Hypothalamus (tissue), 51 donors: ENCODE results near the gene UTRN.

Experiments
- DNase-seq, 51 donors: peaks; one replicate each; lab custom pipeline; 2025; lab: John Stamatoyannopoulos, UW

Gene UTRN

DNA sequence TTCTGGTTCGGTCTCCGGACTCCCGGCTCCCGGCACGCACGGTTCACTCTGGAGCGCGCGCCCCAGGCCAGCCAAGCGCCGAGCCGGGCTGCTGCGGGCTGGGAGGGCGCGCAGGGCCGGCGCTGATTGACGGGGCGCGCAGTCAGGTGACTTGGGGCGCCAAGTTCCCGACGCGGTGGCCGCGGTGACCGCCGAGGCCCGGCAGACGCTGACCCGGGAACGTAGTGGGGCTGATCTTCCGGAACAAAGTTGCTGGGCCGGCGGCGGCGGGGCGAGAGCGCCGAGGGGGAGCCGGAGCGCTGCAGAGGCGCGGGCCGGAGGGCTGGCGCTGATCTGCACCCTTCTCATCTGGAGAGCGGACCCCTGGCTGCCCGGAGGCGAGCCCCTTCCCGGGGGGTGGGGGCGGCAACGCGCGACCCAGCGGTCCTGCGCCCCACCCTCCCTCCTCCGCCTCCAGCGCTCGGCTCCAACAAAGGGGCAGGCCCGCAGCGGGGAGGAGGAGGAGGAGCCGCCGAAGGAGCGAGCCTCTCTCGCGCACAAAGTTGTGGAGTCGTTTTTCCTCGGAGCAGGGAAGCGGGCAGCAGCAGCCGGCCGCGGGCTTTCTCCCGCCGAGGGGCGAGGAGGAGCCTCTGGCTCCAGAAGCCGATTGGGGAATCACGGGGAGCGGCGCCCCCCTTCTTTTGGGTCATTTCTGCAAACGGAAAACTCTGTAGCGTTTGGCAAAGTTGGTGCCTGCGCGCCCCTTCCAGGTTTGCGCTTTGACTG is at the start of gene UTRN:
UTRN (plus strand) TSS at position 553 of the 765 bp plus-strand sequence. CDS start 6,494 bp downstream, outside the sequence.
- DNase-seq: peak in 45 of 51 donors; percentile 6 to 82 (median 54)

DNA sequence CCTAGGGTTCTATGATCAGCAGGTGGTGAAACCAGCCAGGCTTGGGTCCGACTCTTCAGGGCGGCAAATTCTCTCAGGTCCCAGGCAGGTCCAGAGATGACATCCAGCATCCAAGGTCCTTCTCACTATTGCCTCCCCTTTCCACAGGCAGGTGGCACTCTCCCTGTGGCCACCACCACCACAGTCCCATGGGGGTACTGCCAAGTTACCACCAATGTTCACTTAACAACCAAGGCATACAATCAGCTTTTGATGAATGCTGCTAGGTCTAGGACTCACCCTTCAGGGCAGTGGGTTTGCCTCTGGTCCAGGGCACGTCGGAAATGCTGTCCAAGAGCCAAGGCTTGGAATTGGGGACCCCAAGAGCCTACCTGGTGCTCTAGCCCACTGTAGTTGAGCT is 40.4 kb upstream of the UTRN start:
- no peak for DNase-seq

GRCh38 chr6:144246988-144247387 is 38.1 kb upstream of the UTRN start:
- DNase-seq: no peak

DNA sequence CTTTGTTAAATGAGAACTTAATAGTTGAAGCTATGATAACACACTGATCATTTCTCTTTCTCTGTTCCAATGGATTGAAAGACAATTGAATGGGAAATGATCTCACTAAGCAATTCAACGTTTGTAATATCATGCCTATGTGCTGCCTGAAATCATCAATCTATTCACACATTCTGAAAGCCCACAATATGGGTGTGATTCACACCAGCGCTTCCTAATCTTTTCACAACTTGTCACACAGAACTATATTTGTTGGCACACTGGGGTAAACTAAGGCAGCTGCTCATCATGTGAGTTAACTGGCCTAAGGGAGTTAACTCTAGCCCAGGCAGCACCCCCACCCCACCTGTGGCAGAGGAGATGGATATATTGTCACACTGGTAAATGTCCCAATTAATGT is 37.1 kb upstream of the UTRN start:
- no peak for DNase-seq

DNA sequence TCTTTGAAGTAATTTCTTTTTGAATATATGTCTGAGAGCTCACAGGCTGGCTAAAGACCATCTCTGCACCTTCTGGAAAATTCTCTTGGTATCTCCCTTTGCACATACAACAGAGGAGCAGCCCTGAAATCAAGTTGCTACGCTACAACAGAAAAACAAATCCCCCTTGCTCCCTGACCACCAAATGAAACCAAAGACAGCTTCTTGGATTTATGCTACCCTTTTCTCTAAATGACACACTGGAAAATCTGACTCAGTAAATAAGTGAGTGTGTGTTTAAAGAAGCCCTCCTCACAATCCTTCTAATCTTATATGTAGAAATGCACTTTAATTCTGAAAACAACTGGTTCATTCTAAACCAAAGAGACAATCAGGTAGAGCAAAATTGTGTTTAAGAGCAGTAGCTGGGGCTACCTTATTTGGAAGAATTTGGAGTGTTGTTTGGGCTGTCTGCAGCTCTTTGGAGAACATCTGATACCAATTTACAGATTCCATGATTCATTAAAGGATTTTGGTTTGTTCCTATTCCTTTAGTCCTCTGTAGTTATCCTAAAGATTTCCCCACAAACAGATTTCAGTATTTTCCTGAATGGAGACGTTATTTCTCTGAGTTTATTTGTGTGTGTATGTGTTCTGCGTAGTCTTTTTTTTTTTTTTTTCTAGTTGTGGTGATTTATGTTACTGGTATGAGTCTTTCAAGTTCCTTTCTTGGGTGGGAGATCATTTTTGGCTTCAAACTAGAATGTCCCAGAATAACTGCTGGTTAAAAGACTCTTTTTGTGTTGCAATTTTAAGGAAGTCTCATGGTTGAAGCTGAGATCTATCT is 36.4 kb upstream of the UTRN start:
- DNase-seq: no peak

DNA sequence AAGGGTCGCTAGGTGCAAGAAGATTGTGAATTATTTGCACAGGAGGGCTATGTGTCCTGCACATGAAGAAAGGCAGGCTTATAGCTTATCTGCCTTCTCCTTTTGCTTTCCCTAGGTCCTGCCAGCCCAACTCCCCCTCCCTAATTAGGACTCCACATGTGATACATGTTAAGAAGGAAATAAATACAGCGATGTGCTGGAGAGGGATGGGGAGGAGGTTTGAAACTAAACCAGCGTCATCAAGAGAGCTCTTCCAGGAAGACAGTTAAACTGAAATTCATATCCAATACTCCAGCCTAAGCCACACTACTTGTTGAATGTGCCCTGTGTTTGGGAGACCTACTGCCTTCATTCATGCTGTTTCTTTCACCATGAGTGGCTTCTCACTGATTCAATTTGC is 34.9 kb upstream of the UTRN start:
- DNase-seq: no peak

GRCh38 chr6:144252259-144252658 is 32.9 kb upstream of the UTRN start:
- DNase-seq: no peak

DNA sequence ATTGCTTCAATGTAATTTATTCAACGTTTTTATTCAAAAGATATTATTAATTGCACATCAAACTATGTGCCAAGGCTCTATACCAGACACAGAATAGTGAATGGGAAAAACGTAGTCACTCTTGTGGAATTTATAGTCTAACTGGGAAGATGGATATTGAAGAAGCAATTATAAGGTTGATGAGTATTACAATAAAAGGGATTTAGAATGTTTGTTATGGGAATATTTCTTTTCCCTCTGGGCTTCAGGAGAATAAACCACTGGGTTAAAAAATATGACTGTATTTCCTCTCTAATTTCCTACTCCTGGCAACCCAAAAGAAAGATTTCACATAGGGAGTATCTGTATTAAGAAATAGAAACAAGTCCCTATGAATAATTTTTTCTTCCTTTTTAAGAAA is 25.1 kb upstream of the UTRN start:
- no peak for DNase-seq

DNA sequence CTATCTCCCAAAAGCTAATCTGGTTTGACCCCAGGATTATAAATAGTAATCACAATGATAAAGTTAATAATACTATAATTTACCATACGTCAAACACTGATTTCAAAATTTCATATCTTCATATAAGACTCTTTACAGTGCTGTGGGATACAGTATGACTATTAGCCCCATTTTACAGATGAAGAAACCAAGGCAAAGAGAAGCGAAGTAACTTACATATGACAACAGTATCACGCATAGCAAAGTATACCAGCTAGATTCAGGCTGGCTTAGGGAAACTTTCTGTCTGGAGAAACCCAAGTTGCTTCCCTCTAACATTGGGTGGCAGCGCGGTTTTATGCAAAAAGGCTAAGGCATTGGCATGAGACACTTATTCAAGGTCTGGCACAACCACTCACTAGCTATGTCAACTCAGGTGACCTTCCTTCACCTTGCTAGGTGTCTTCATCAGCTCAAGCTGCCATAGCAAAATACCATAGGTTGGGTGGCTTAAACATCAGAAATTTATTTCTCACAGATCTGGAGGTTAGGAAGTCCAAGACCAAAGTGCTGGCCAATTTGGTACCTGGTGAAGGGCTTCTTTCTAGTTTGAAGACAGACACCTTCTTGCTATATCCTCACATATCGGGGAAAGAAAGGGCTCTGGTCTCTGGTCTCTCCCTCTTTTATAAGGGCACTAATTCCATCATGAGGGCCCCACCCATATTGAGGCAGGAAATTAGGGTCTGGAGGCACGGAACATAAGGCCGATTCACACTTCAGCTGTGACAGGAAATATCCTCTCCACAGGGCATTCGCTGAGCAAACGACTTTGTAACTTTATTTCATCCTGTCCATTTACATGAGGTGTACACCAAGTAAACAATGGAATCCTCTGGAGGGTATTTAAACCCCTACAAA is 22.4 kb upstream of the UTRN start:
- DNase-seq: no peak

GRCh38 chr6:144263786-144264185 is 21.3 kb upstream of the UTRN start:
- no peak for DNase-seq

GRCh38 chr6:144264270-144265060 is 20.7 kb upstream of the UTRN start:
- no peak for DNase-seq

DNA sequence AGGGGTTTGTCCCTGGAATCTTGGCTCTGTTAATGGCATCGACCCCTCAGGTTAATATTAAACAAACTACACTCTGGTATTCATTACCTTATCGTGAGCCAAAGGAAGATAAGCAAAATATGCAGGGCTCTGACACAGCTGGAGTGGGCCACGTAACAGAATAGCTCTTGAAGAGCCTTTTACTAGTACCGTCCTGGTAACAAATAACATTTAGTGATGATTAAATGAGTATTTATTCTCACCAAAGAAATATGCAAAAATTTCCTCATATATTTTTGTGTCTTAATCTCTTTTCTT is 20.1 kb upstream of the UTRN start:
- DNase-seq: no peak

GRCh38 chr6:144265390-144265789 is 19.7 kb upstream of the UTRN start:
- DNase-seq: no peak

DNA sequence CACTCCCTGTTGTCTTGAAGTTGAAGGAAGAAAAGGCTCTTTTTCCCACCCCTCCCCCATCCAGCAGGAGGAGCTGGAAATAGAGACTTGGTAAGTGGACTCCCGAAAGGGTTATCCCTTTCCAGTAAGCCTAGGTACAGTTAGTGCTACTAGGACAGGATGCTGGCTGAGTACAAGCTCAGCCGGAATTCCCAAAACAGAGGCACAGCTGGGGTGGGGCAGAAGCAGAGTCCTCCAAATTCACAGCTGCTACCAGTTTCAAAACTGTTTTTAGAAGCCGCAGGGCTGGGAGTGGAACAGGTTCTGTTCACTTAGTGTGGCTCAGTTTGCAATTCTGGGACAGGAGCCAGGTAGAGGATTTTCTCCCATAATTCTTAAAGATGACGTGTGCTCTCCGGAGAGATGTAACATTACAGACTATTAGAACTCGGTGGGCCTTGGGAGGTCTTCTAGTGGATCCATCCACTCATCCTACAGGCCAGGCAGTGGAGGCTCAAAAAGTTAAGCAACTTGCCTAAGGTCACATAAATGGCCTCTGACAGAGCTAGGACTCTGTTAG is 19.0 kb upstream of the UTRN start:
- peak in 1 of 51 donors; percentile 2 for DNase-seq

DNA sequence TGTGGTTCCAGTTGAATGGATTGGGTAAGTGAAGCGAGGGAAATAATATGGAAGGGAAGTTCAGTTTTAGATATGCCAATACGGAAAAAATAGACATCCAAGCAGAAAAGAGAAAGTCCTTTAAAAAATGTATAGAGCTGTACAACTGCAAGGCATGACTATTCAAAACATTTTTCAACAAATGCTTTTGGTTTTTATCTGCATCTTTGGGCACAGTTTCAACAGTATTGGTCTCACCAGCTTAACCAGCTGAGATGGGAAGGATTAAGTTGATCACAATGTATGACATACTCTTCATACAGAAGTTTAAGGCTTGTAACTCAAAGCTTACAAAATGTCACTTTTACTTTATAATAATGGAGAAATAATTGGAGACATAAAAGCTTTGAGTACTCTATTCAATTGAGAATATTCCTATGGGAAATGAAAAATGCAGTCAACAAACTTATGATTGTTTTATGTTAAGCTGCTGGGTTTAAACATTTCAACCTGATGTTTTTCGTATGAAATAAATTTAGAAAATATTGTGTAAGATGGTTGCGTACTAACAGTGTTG is 16.3 kb upstream of the UTRN start:
- DNase-seq: no peak

- no peak for DNase-seq
These were observed 8.0 kb upstream of the UTRN start for GRCh38 chr6:144277174-144277573.

- DNase-seq: no peak
These were observed 7.4 kb upstream of the UTRN start for GRCh38 chr6:144277605-144278227.

DNA sequence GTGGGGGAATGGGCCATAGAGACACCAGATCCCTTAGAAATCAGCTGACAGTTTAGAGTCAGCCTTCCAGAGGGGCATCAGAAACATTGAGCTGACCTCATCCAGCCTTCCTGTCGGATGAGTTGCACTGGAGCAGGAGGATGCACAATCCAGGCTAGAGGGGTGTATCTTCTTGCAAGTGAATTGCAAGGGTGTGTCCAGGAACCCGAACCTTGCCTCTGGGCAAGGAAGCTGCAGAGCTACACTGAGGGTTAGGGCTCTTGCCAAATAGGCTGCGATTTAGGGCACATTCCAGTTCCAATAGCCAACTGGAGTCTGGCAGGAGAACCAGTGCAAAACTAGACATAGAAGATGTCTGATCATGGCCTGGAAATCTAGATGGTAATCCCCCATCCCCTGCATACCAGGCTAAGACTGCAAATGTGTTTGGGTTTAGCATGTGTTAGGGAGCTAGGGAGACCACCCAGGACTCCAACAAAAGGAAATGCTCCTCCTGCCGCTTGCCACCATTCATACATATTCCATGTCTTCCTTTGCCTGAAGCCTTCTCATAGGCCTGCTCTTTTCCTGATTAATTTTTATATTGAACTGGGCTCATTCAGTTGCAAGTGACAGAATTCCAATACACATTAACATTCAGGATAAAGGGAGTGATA is 6.3 kb upstream of the UTRN start:
- no peak for DNase-seq
